ENCODE results near the gene AMOTL1.

DNA sequence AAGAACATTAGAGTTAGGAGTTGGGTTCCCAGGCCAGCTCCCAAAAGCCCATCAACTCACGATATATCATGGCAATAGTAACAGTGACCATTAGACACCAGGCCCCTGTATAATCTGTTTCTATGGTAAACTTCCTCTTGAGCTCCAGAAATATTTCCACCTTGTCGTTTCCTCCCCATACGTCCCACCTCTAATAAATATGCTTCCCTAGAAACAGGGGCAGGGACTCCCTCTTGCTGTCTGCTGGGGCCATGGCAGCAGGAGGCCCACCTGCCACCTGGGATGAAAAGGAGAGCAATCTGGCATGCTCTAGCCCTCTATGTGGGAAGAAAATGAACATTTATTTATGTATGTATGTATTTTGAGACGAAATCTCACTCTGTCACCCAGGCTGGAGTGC lies 32.2 kb upstream of the AMOTL1 start:
- TF ChIP-seq, protein P1, sequence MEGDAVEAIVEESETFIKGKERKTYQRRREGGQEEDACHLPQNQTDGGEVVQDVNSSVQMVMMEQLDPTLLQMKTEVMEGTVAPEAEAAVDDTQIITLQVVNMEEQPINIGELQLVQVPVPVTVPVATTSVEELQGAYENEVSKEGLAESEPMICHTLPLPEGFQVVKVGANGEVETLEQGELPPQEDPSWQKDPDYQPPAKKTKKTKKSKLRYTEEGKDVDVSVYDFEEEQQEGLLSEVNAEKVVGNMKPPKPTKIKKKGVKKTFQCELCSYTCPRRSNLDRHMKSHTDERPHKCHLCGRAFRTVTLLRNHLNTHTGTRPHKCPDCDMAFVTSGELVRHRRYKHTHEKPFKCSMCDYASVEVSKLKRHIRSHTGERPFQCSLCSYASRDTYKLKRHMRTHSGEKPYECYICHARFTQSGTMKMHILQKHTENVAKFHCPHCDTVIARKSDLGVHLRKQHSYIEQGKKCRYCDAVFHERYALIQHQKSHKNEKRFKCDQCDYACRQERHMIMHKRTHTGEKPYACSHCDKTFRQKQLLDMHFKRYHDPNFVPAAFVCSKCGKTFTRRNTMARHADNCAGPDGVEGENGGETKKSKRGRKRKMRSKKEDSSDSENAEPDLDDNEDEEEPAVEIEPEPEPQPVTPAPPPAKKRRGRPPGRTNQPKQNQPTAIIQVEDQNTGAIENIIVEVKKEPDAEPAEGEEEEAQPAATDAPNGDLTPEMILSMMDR (IDR thresholded peaks at IDR 0.05), result no peak
- TF ChIP-seq ZFX (IDR thresholded peaks at IDR 0.05; ENCODE audit: borderline replicate concordance), result no peak
